Measurements from ENCODE around the gene C2orf66.
A peak's percentile ranks its signal among the peaks of the same experiment; 100 is the strongest.

Gene C2orf66

DNA sequence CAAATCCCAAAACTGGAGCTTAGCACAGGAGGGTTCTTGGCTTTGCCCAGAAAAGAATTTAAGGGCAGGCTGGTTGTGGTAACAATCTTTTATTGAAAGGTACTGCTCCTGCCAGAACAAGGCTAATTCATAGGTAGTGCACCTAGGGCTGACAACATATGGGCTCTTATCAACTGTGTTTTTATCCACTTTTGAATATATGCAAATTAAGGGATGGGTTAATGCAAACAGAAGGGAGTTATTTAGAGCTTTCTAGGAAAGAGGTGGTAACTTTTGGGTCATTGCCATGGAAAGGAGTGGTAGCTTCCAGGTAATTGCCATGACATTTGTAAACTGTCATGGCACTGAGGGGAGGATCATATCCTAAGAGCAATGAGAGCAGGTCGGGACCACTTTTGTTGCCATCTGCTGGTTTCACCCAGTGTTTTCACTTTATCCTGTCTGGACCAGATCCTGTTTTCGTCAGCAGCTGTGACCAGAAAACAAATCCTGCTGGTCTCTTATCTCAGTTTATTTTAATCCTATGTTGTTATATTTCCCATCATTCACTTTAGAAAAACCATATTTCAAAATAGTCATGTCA, 981 bp downstream of the C2orf66 start:
- TF ChIP-seq, protein P1, sequence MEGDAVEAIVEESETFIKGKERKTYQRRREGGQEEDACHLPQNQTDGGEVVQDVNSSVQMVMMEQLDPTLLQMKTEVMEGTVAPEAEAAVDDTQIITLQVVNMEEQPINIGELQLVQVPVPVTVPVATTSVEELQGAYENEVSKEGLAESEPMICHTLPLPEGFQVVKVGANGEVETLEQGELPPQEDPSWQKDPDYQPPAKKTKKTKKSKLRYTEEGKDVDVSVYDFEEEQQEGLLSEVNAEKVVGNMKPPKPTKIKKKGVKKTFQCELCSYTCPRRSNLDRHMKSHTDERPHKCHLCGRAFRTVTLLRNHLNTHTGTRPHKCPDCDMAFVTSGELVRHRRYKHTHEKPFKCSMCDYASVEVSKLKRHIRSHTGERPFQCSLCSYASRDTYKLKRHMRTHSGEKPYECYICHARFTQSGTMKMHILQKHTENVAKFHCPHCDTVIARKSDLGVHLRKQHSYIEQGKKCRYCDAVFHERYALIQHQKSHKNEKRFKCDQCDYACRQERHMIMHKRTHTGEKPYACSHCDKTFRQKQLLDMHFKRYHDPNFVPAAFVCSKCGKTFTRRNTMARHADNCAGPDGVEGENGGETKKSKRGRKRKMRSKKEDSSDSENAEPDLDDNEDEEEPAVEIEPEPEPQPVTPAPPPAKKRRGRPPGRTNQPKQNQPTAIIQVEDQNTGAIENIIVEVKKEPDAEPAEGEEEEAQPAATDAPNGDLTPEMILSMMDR (IDR thresholded peaks at IDR 0.05; ENCODE audit: control insufficient read depth, extremely low read depth, insufficient read depth): 0 out of 2 replicates have a peak, but pooled peaks have one; percentile 12
- DNase-seq (ENCODE audit: low read depth): no peak
- H3K4me3 ChIP-seq (ENCODE audit: low read depth, low read length): no peak overlapping the region

DNA sequence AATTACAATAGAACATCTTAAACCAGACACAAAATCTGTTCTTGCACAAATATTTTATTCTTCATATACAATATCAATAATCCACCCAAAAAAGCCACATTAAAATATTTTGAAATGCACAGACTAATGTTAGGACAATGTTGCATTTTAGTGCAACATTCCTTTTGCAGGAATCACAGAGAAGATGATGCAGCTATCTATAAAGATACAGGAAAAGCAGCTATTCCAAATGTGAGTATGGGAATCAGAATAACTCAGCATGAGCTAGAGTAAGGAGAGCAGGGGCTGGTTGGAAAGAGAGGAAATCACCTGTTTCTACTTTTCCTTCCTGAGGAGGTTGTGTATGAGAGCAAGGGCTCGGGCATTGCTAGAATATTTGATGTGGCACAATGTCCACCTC, 4.8 kb downstream of the C2orf66 start:
- TF ChIP-seq, protein P1 (IDR thresholded peaks at IDR 0.05; ENCODE audit: control insufficient read depth, extremely low read depth, insufficient read depth): no peak
- no peak overlapping the region for H3K4me3 ChIP-seq (ENCODE audit: low read depth, low read length)
- no peak for DNase-seq (ENCODE audit: low read depth)

DNA sequence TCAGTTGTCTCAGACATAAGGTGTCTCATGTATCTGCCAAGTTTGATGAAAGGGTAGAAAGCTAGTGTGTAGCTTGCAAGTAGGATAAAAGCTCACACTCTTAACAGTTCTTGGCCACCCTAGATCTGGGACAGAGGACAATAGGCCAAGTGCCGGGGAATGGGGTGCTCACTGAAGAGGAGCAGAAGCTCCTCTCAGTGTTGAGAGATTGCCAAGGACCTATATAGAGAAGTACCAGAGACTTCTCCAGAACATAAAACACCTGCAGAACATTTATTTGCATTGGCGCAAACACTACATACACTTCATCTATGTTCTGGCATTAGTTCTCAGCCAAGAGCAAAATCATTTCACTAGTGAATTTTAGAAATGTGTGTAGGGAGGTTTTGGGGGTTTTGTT, 6.8 kb downstream of the C2orf66 start:
- DNase-seq (ENCODE audit: low read depth): no peak
- TF ChIP-seq, protein P1 (IDR thresholded peaks at IDR 0.05; ENCODE audit: control insufficient read depth, extremely low read depth, insufficient read depth): no peak
- H3K4me3 ChIP-seq (ENCODE audit: low read depth, low read length): no peak overlapping the region

DNA sequence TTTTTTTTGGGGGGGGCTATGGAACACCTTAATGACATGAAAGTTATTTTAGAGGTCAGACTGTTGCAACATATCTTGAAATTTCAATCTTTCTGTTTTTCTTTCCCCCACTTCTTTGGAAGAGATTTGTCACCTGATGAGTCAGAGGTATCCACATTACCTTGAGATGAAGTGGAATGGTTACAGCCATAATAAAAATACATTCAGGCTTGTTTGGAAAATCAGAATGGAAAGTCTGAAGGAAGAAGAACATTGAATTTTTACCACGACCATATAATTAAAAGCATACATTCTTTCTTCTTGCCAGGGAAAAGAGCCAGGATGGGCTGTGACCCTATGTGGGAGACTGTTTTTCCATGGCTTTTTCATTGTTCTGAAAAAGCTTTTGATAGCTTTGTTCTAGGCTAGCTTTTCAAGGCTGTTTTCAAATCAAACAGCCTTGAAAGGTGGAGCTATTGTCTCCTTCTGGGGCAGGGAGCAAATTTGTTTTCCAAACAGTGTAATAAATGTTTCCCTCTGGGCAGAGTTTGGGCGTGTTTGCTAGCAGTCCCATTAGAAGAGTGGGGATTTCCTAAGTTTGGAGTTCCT, 7.4 kb downstream of the C2orf66 start:
- H3K4me3 ChIP-seq (ENCODE audit: low read depth, low read length): no peak overlapping the region
- TF ChIP-seq, protein P1 (IDR thresholded peaks at IDR 0.05; ENCODE audit: control insufficient read depth, extremely low read depth, insufficient read depth): no peak
- DNase-seq (ENCODE audit: low read depth): no peak

DNA sequence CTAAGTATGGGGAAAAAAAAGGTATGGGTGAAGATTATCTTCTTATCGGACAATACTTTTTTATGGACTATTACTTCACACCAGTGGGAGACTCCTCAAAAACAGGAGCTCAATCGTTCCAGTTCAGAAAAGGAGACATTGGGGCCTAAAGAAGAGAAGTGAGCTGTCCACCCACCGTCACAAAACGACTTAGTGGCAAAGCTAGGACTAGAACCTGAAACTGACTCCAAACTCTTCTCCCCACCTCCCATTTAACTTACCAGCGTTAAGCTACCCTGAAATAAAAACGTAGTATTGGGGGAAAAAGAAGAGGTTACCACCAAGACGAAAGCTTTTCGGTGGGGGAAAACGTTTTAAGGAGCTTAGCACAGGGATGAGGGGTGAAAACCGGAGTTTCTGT, 10.2 kb downstream of the C2orf66 start:
- TF ChIP-seq, protein P1 (IDR thresholded peaks at IDR 0.05; ENCODE audit: control insufficient read depth, extremely low read depth, insufficient read depth): no peak
- H3K4me3 ChIP-seq (ENCODE audit: low read depth, low read length): peak overlapping the region; percentile 93
- no peak for DNase-seq (ENCODE audit: low read depth)

DNA sequence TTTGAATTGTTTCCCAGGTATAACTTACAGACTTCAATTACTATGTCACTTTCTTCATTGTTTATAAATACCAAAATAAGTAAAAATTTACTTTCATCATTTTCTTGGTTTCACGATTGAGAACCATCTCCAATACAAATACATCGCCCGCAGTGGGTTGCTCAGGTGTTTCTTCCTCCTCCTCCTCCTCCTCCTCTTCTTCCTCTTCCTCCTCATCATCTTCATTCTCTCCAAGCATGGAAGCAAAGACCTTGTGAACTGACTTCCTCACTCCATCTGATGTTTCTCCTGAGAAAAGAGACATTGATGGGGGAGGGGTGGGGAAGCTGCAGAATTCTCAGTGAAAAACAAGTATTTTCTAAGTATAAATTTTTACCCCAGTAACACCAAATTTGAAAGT, 16.3 kb downstream of the C2orf66 start:
- TF ChIP-seq, protein P1 (IDR thresholded peaks at IDR 0.05; ENCODE audit: control insufficient read depth, extremely low read depth, insufficient read depth): no peak
- no peak for DNase-seq (ENCODE audit: low read depth)
- H3K4me3 ChIP-seq (ENCODE audit: low read depth, low read length): no peak overlapping the region
